Sigmoid colon (tissue), 3 donors: ENCODE measurements around the gene SLC39A6.

Experiments
- CTCF ChIP-seq, 4 experiments: fragments of 450-650 bp in 3 of 4; fragments of 200-600 bp in 1 of 4; IDR thresholded peaks; one replicate each; pipeline ENCODE4 v1.5.1; 2016 to 2019; ENCODE audit warnings: antibody characterized with exemption in 4 of 4, mild to moderate bottlenecking in 3 of 4, moderate library complexity in 2 of 4
- POLR2A ChIP-seq, 2 donors: fragments of 450-650 bp; IDR thresholded peaks; one replicate each; pipeline ENCODE4 v1.6.1; 2016; ENCODE audit warnings: antibody characterized with exemption in 2 of 2, mild to moderate bottlenecking in 2 of 2, moderate library complexity in 2 of 2

DNA sequence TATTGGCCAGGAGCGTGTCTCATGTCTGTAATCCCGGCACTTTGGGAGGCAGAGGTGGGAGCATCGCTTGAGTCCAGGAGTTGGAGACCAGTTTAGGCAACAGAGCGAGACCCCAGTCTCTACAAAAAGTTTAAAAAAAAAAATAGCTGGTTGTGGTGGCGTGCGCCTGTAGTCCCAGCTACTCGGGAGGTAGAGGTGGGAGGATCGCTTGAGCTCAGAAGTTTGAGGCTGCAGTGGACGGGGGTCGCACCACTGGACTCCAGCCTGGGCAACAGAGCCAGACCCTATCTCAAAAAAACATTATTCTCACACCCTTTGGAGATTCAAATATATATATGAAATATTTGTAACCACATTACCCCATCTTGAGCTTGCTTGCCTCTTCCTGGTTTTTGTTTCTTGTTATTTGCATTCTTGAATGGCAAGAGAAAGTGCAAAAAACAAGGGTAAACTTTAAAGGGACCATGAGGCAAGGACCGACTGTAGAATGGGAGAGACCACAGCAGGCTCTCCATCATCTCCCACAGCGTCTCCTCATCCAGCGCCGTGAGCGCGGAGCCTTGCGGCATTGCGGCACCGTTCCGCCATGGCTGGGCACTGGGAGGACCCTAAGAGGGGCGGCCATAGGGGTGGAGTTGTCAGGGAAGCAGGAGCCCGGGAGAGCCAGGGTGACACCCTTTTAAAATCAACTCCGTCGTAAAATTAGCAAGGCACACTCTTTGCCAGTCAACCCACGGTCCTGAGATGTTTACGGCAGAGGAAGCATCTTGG lies 1.9 kb upstream of the SLC39A6 start:
- no peak for TF ChIP-seq CTCF (IDR thresholded peaks at IDR 0.05)
- TF ChIP-seq POLR2A (IDR thresholded peaks at IDR 0.05) = no peak
